ENCODE results near the gene TBC1D17. TPM values are rescaled to one million over a fixed set of nuclear protein-coding genes. Genes with fewer than 3 reads are reported as not detected.

Gene TBC1D17
- total RNA-seq, 3 donors from 2014 or later, result 33.7 to 55.7 (median 45.1) TPM

DNA sequence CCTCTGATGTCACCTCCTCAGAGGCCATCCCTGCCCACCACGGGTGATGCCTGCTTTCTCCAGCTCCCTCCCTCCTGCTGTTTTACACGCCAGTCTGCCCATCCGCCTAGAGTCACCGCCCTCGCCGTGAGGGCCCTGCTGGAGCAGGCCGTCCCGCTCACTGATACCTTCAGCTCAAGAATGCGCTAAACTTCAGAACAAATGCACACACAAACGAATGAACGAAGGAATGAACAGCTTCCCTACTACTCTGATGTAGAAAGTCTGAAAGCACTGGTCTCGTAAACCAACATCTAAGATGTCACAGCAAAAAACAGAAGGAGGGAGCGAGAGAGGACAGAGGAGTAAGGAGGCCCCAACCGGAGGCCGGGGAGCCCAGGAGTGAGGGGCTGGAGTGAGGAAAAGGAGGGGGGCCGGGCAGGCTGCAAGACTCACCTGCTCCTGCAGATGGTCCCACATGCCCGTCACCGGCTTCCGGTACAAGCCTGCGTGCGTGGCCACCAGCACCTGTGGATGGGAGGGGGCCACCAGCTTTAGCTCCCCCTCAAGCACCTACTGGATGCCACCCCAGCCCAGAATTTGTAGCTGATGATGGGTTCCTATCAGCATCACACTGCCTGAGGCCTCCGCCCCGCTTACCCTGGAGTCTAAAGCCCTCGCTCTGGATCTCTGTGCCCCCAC lies 14.1 kb upstream of the TBC1D17 start:
- peaks cover 20% of the 10 kb centered on the region for H3K4me1 ChIP-seq (ENCODE audit: low read depth)
- H3K4me3 ChIP-seq, result no peak overlapping the region
- ATAC-seq (no peak), DNase-seq (peak in 1 of 3 donors; percentile 30)
- intact Hi-C loops (cut with DNase I, micrococcal nuclease), result no loop called here
- no peak for TF ChIP-seq CTCF (IDR thresholded peaks at IDR 0.05)
- H3K9me3 ChIP-seq, result no peaks in the 10 kb centered on the region
- H3K36me3 ChIP-seq (ENCODE audit: low read depth), result peaks cover 9% of the 10 kb centered on the region

GRCh38 chr19:49863935-49864320 lies 13.6 kb upstream of the TBC1D17 start:
- intact Hi-C loops (cut with DNase I, micrococcal nuclease), result no loop called here
- H3K36me3 ChIP-seq (ENCODE audit: low read depth), result peaks cover 9% of the 10 kb centered on the region
- no peaks in the 10 kb centered on the region for H3K9me3 ChIP-seq
- DNase-seq (peak in 2 of 3 donors; percentile 7 to 52), ATAC-seq (no peak)
- H3K4me3 ChIP-seq, result no peak overlapping the region
- TF ChIP-seq CTCF (IDR thresholded peaks at IDR 0.05), result no peak
- peaks cover 25% of the 10 kb centered on the region for H3K4me1 ChIP-seq (ENCODE audit: low read depth)

GRCh38 chr19:49864890-49865289 lies 12.6 kb upstream of the TBC1D17 start:
- no peak for TF ChIP-seq CTCF (IDR thresholded peaks at IDR 0.05)
- DNase-seq (no peak), ATAC-seq (no peak)
- peaks cover 9% of the 10 kb centered on the region for H3K36me3 ChIP-seq (ENCODE audit: low read depth)
- H3K4me3 ChIP-seq, result no peak overlapping the region
- intact Hi-C loops (cut with DNase I, micrococcal nuclease), result no loop called here
- H3K4me1 ChIP-seq (ENCODE audit: low read depth), result peaks cover 29% of the 10 kb centered on the region
- no peaks in the 10 kb centered on the region for H3K9me3 ChIP-seq

DNA sequence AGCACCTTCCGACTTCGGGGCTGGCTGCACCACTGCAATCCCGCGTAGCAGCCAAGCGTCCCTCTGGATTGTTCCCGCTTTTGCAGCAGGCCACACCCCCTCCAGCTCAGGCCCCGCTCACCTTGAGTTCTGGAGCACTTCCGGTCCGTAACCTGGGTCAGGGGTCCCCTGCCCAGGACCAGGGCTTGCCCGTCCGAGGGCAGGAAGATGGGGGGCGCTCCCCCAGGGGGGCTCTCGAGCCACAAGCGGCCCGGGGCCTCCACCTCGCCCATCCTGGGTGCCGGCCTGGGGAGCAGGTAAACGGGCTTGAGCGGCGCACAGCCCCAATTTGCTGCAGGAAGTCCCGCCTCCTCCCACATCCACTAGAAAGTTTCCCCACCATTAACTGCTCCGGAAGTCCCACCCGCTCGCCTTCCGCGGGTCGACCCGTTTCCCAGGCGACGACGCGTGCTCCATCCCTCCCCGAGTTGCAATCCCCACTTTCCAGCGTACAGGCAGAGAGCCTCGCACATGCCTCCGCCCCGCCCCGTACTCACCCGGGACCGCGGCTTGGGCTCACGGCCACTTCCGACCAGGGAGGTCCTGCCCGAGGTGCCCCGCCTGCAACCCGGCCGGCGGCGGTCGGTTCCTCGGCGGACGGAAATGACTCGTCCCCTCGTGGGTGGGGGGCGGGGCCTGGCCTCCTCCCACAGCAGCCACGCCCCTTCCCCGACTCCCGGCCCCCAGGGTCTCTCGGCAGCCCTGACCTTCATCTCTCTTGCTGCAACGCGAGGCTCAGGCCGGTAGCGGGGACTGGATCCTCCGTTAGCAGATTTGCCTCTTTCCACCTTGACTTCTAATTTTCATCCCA lies 10.3 kb upstream of the TBC1D17 start, which contains the start of gene PNKP:
Gene PNKP (minus strand): TSS at position 644 of the 850 bp plus-strand sequence. CDS start 372 bp downstream, at position 272.
- ATAC-seq (peak; percentile 72), DNase-seq (peak; percentile 91 to 94 (median 91))
- intact Hi-C loops (cut with DNase I, micrococcal nuclease), result no loop called here
- H3K4me1 ChIP-seq (ENCODE audit: low read depth), result peaks cover 39% of the 10 kb centered on the region
- H3K4me3 ChIP-seq, result peak within 1 kb of the TSS; percentile 12
- no peaks in the 10 kb centered on the region for H3K9me3 ChIP-seq
- peaks cover 9% of the 10 kb centered on the region for H3K36me3 ChIP-seq (ENCODE audit: low read depth)
- no peak for TF ChIP-seq CTCF (IDR thresholded peaks at IDR 0.05)

DNA sequence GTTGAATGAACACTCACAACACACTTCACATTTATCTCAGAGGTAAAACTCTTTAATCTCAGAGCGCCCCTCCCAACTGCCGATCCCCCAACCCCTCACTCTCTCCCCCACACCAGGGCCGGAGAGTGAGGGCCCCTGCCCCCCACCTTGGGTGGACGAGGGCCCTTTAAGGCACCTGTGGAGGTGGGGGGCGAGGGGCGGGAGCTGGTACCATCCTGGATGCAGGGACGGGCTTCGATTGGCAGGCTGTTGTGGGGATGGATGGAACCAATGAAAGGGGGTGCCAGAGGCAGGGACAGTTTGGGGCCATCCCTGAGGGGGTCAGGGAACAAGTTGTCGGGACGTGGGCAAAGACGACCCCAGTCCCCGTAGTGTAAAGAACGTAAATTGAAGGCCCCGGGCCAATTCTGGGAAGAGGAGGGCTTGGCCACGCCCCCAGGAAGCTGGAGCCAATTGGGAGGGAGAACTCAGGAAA lies 8.5 kb upstream of the TBC1D17 start:
- peaks cover 4% of the 10 kb centered on the region for H3K36me3 ChIP-seq (ENCODE audit: low read depth)
- TF ChIP-seq CTCF (IDR thresholded peaks at IDR 0.05), result no peak
- H3K4me3 ChIP-seq, result peak overlapping the region; percentile 9
- ATAC-seq (peak; percentile 1), DNase-seq (no peak)
- intact Hi-C loops (cut with DNase I, micrococcal nuclease), result no loop called here
- no peaks in the 10 kb centered on the region for H3K9me3 ChIP-seq
- H3K4me1 ChIP-seq (ENCODE audit: low read depth), result peaks cover 39% of the 10 kb centered on the region

Measured in mucosa of descending colon (tissue), 3 donors.